Endometrium (tissue), 2 donors: ENCODE data around the gene CREB3.

ENCODE experiments used
- FAIRE-seq: peaks from 2 replicates; lab custom pipeline; 2012; peaks lifted over from hg19 to GRCh38; lab: Jason Lieb, UNC
- donor health status: control.
- donor health status: control.

CREB3 gene

GRCh38 chr9:35727676-35728040, 4.8 kb upstream of the CREB3 start:
- FAIRE-seq: no peak

DNA sequence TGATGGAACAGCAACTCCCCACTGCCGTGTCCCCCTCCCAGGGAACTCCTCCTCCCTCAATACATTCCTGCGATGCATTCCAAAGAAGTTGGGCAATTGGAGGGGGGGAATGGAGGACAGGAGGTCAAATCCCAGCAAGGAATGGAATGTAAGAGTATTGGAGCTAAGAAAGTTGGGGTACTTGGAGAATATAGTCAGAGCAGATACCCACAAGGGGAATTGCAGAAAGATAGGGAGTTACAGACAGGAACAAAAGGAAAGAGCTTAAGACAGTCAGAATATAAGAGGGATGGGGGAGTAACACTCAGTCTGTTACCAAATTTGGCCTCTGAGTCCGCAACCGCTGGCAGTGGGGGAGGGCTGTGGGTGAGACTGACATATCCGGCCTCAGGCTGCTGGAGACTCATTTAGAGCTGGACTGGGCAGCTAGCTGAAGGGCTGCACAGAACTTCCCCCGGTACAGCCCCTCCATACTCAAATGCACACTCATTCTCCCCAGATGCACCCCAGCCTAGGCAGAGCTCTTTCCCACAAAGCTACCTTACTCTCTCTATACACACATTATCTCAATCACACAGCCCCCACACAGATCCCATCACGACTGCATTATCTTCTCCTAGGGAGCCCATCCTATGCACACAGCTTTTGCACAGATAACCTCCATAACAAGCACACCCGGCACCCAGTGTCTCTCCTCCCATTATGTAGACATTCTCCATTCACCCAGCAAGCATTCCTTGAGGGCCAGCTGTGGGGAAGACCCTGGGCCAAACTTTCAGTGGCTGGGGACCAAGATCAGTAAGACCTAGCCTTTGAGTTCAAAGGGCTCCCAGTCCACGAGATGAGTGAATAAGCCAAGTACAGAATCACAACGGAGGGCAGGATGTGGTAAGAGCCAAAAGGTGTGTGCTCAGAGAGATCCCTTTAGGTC, 4.2 kb upstream of the CREB3 start:
- FAIRE-seq: no peak

GRCh38 chr9:35729101-35729500, 3.4 kb upstream of the CREB3 start:
- no peak for FAIRE-seq

- FAIRE-seq: no peak
Observed at GRCh38 chr9:35729700-35730485, 2.6 kb upstream of the CREB3 start.

GRCh38 chr9:35730486-35730854, 2.0 kb upstream of the CREB3 start:
- no peak for FAIRE-seq

DNA sequence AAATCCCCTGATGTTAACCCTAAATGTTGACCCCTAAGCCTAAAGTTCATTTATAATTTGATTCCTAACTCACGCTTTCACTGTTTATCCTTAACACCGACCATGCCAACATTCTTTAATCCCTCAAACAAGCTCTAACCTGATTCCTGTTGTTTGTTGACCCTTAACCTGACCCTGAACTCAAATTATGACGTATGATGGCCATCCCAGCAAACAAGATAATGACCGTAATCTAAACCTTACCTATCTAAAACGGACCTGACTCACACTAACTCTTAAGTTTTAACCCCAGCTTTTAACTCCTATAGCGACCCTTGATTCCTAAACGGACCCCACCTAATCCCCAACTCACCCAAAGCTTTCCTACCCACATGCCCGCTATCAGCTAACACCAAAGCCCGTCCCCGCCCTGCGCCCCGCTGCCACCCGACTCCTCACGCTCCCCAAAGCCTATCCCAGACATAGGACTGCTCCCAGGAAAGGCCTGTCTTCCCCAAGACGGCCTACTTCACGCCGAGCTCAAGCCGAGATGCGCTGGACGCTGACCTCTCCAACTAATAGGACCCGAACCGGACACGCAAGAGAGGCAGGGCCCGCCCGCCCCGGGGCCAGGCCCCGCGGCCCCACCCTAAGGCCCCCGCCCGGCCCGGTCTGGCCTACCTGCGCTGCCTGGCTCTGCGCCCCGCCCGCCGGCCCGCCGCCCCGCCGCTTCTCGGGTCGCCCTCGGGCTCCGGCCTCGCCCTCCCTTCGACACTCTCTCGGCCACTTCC, 866 bp upstream of the CREB3 start:
- FAIRE-seq: no peak

GRCh38 chr9:35732800-35733541, 505 bp downstream of the CREB3 start:
- FAIRE-seq: no peak

- no peak for FAIRE-seq
Observed at GRCh38 chr9:35734096-35734495, 1.6 kb downstream of the CREB3 start.

- no peak for FAIRE-seq
Observed at GRCh38 chr9:35736201-35736633, 3.8 kb downstream of the CREB3 start.

DNA sequence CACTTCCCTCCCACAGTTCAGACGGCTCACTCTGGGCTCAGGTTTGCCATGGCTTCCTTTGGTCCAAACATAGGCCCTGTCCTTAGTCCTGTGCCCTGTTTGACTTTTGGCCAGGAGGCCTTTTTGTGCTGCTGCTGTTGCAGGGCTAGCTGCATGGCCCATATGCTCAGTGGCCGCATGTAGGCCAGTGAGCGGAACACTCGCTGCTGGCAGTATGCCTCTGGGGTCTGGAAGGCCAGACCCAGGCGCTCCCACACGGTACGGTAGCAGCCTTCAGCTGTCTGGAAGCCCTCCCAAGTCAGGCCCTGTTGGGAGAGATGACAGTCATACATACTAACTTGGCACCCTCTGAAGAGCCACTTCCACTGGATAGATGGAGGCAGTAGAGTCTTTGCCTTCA, 4.7 kb downstream of the CREB3 start:
- no peak for FAIRE-seq

GRCh38 chr9:35738186-35738585, 5.7 kb downstream of the CREB3 start:
- no peak for FAIRE-seq

GRCh38 chr9:35738924-35739323, 6.5 kb downstream of the CREB3 start:
- FAIRE-seq: no peak

- no peak for FAIRE-seq
Observed at GRCh38 chr9:35740243-35740642, 7.8 kb downstream of the CREB3 start.

DNA sequence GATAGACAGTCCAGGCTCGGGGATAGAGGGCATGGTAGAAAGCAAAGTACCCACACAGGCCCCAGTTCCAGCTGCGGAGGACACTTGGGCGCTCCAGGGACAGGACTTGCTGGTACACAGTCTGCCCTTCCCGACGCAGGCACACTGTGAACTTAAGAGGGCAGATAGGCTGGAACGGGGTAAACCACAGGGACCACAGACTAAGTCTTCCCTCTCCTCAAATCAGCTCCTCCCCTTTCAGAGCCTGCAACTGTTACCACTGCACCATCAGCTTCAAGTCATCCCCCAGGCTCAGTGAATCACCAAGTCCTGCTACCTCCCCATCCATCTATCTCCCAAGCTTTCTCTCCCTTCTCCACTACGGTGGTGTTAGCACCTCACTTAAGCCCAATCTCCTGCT, 9.3 kb downstream of the CREB3 start:
- no peak for FAIRE-seq

DNA sequence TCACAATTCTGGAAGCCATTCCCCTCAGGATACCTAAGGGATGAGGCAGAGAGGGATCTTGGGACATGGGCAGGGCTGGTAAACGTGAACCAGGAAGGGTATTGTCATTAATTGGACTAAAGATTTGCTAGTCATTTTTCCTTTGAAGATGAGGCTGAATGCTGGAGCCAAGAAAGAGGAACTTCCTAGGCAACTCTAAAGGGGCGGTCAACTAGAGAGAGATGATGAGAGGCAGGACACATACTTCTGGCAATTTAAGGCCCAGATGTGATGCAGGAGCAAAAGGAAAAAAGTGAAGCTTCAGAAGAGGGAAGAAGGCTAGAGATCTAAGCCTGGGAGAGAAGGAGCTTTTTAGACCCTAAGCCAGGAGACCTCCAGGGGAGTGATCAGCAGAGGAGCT, 11.0 kb downstream of the CREB3 start:
- no peak for FAIRE-seq

DNA sequence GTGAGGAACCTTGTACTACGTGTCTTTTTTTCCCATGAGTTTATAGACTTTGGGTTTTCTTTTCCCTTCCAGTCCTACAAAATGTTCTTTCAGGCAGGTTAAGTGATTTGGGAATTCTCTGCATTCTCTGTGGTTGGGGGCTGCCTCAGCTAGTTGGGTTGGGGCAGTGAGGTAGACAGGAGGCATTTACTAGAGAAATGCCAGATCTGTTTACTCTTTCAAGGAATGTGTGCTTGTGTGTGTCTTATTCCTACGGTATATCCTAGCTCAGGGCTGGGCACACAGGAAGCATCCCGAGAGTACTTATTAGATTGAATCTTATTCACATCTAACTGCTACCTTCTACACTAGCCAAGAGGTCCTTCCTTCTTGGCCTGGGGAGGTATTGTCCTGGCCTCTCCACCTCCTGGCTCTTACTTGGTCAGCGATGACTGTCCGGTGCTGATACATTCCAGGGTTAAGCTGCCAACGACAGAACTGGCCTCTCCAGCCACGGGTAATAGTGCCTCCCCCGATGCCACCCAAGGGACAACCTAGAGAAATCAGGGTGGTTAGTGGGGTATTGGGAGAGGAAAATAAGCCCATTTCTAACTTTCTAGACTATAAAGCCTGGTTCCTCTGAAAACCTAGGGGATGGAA, 11.5 kb downstream of the CREB3 start:
- no peak for FAIRE-seq

DNA sequence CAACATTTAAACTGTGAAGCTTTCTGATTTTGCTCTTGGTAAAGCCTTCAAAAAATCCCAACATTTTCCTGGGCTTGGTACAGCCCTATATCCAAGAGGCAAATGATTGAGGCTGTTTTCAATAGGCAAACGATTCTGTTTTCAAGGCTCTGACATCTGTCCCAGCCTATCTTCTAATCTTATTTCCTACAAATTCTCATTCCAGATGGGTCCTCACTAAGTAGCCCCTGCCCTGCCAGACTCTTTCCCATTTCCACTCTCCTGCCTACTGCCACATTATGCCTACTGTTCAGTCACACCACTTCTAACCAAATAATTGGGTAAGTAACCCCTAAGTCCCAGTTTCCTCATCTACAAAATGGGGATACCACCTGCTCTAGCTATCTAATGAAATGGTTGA, 13.1 kb downstream of the CREB3 start:
- no peak for FAIRE-seq

- no peak for FAIRE-seq
Observed at GRCh38 chr9:35746583-35746982, 14.1 kb downstream of the CREB3 start.

DNA sequence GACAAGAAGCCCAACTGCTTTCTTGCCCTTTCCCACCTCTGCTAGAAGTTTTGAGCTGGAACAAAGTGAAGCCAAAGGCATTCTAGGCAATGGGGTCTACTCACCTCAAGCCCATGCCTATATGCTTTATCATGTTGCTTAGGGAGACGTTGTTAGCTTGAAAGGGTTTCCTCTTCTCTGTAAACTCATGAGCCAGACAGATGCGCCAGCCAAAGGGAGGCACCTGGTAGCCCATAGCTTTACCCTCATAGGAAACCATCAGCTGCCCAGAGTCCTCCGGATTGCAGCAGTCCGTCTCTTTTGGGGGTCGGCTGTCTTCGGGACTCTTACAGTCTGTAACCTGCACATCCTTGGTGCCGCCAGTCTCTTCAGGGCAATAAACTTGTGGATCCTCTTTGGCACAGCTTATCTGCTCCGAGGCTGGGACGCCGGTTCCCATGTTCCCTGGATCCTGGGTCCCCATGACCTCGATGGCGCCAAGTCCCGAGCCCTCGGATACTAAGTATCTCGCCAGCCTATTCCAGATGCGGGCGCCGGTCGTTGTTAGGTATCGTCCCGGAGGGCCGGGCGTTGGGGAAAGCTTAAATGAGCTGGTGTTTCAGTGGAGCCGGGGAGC, 15.9 kb downstream of the CREB3 start:
- FAIRE-seq: no peak

DNA sequence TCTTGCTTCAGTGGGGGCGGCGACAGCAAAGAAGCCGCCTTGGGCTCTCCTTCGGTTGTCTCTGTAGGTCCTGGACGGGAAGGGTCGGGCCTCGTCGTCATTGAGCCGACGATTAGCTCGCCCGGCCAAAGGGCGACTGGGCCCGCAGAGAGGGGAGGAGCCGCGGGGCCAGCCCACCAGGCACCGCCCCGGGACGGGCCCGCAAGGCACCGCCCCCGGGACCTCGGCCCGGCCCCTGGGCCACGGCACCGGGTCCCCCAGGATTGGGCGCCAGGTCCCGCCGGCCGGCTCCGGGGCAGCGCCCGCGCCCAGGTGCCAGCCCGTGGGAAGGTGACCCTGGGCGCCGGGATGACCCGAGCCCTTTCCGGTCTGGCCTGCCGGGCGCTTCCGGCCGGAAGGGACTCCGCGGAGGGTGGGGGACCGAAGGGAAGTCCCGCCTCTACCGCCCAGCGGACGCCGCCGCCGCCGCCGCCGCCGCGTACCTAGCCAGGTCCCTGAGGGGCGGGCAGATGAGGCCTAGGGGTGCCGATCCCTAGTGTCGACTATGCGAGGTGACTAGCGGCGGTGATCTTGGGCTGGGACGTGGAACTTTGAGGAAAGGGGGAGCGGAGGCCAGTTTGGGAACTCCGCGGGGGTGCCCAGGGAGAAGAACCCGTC, 16.5 kb downstream of the CREB3 start, which contains the start of the genes GBA2 and RGP1:
Gene GBA2, minus strand, starts transcription at position 371 of the 657 bp plus-strand sequence. CDS start 524 bp downstream, outside the sequence.
Gene RGP1, plus strand, starts transcription at position 430 of the 657 bp plus-strand sequence. CDS start 469 bp downstream, outside the sequence.
- no peak for FAIRE-seq
